ENCODE results near the gene GLI3.

DNA sequence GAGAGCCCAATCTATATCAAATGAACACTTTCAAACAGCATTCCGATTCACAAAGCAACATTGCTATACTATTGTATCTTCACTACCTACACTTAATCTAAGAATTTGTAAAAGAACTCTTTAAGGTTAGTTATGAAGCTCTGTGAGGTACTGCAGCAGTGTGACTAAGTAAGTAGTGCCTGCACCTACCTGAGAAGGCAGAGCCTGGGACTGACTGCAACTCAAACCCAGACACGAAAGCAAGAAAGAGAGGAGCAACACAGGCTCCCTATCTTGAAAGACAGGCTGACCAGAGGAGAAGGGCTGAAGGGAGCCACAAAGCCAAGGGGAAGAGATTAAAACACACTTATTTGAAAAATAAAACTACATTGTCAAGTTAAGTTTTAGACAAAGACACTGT lies 160.1 kb downstream of the GLI3 start:
- TF ChIP-seq SUZ12 (IDR thresholded peaks at IDR 0.05), result no peak
- no peak for TF ChIP-seq SP1 (IDR thresholded peaks at IDR 0.05)
- no peak for TF ChIP-seq BHLHE40 (IDR thresholded peaks at IDR 0.05; ENCODE audit: borderline replicate concordance)
- no peak for TF ChIP-seq ZNF384 (IDR thresholded peaks at IDR 0.05)
- TF ChIP-seq HDGF (IDR thresholded peaks at IDR 0.05; ENCODE audit: borderline replicate concordance), result no peak
- TF ChIP-seq FOXK2 (IDR thresholded peaks at IDR 0.05), result no peak
- no peak for TF ChIP-seq ELF4 (IDR thresholded peaks at IDR 0.05)
- TF ChIP-seq, protein P1, sequence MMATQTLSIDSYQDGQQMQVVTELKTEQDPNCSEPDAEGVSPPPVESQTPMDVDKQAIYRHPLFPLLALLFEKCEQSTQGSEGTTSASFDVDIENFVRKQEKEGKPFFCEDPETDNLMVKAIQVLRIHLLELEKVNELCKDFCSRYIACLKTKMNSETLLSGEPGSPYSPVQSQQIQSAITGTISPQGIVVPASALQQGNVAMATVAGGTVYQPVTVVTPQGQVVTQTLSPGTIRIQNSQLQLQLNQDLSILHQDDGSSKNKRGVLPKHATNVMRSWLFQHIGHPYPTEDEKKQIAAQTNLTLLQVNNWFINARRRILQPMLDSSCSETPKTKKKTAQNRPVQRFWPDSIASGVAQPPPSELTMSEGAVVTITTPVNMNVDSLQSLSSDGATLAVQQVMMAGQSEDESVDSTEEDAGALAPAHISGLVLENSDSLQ (IDR thresholded peaks at IDR 0.05), result no peak
- TF ChIP-seq L3MBTL2 (conservative IDR thresholded peaks at IDR 0.05), result no peak
- TF ChIP-seq FOXA1 (IDR thresholded peaks at IDR 0.05), result no peak
- TF ChIP-seq NFRKB (IDR thresholded peaks at IDR 0.05), result no peak
